ENCODE data around the gene SMIM45.

- TF ChIP-seq ZNF274 (IDR thresholded peaks at IDR 0.05; ENCODE audit: low read depth, low read length) (no peak), YY1 (IDR thresholded peaks at IDR 0.05; ENCODE audit: insufficient read depth, insufficient read length) (no peak), SUZ12 (IDR thresholded peaks at IDR 0.05; ENCODE audit: extremely low read depth, insufficient read depth, insufficient read length) (no peak)
Measured at GRCh38 chr22:41976961-41977566, 25.1 kb downstream of the SMIM45 start.

Measured in NT2/D1 (cell line).